NAMALWA (cell line): Measurements from ENCODE around the gene TNRC6B.
"Not testable (repeated sequence)": the region's sequence is repeated elsewhere in the genome, so short reads cannot be mapped to it uniquely, and the experiment has no call there.

Experiments
- DNase-seq: peaks from one replicate; pipeline ENCODE4 v3.0.0-alpha.2; 2015; ENCODE audit warnings: low spot score

The TNRC6B gene

DNA sequence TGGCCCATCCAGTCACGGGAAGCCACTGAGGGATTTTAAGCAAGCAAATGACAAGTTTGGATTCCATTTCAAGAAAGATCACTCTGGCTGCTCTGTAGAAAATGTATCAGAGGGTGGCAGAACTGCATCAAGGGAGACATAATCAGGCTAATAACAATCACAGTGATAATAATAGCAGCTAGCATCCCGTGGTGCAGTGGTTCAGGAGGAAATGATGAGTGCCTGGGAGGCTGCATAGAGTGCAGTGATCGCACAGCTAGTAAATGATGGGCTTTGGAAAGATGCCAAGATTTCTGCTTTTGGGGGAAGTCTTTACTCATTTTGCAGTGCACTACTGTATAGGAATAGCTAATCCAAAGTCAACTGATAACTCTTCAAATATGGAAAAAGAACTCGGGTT, 35.8 kb downstream of the TNRC6B start:
- peak; percentile 20 for DNase-seq

DNA sequence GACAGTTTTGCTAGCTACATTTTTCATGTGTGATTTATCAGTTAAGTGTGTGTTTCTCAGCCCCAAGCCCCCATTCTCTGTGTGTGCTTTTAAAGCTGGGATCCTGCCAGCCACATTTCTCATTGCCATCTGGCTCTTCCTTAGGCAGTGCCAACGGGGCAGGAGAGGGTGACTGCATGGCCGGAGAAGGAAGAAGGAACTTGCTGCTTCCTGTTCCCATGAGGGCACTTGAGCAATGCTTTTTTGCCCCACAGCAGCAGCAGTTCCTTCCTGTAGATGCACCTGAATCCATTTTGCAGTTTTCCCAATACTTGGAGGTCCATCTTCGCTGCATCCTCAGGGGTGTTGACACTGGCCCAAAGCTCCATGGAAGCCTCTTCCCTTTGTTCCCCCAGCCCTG, 37.5 kb downstream of the TNRC6B start:
- peak; percentile 35 for DNase-seq

DNA sequence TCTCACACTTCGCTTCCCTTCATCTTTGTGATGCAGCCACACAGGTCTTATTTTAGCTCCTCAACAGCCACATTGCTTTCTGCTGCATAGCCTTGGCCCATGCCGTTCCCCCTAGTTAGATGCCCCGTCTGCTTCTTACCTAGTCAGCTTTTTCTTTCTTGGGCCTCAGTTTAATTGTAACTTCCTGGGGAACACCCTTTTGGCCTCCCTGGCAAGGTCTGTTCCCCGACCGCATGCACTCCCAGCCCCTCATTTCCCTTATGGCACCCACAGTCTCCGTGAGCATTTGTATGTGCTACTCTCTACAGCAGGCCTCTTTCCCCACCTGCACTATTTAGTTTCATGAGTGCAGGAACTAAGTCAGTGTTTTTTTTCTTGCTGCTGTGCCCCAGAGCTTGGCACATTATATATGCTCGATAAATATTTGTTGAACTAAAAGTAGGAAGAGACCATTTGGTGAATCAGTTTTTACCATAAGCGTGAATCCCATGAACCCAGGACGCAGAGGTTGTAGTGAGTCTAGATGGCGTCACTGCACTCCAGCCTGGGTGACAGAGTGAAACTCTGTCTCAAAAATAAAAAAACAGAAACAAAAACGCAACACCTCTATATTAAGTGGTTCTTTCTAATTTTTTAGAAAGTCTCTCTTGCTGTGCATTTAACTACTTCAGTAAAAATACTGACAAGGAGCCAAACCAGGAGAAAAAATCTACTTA, 38.5 kb downstream of the TNRC6B start:
- DNase-seq, result peak; percentile 58

DNA sequence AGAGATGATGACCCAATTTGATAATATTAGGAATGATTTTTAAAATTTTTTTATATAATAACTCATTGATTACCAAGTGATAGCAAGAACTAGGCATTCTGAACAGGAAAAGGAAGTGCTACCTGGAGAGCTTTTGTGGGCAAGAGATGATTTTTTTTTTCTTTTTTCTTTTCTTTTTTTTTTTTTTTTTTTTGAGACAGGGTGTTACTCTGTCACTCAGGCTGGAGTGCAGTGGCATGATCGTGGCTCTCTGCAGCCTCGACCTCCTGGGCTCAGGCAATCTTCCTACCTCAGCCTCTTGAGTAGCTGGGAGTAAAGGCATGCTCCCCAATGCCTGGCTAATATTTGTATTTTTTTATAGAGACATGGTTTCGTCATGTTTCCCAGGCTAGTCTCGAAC, 40.4 kb downstream of the TNRC6B start:
- DNase-seq, result no peak

DNA sequence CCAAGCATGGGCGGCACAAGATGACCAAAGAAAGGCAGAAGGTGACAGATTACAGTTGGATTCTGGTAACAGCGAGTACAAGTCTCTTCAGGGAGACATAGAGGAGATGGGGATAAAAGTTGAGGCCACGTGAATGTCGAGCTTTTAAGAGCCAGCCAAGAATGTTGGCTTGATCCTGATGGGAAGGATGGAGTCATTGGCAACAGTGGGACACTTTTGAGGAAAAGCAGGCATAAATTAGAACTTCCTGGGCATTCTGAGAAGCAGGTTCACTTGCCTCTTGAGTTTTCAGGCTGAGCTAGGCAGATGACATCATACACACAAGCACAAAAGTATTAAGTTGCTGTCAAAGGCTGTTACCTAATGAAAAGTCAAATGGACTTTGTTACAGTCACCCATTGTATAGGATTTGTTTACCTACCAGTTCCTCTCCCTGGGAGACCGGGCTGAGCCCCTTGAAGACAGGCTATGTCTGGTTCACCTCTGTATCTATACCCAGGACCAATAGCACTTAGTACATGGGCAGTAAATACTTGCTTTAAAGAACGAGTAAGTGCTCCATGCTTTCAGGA, 41.1 kb downstream of the TNRC6B start:
- DNase-seq, result no peak

DNA sequence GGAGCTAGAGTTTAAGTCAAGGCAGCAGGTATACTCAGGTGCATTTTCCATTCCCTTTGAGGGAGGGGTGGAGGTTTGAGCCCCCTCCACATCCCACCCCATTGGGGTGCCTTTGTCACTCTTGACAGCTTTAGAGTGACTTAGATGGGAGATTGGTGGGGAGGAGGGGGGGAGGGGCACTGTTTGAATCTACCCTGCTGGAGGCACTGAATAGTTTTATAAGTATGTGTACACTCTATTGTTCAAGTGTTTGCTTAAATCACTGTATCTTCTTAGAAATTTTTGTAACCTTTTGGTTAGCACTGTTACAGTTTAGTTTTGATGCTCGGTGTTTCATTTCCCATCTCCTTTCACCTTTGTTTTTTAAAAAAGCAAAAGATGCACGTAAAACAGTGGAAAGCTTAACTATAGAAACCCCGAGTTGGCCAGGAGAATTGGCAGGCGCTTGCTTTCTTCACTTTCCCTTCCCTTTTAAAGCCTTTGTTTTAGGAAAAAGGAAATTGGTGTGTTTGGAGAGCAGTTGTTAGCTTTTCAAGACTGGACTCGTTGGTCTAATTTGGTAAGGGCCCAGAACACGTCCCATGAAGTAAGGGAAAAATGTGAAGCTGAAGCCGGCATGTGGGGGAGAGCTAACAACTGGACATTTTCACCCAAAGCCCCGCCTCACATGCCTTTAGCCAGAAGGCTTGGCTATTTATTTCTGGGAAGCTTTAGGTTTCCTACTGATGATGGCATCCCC, 42.8 kb downstream of the TNRC6B start:
- no peak for DNase-seq

DNA sequence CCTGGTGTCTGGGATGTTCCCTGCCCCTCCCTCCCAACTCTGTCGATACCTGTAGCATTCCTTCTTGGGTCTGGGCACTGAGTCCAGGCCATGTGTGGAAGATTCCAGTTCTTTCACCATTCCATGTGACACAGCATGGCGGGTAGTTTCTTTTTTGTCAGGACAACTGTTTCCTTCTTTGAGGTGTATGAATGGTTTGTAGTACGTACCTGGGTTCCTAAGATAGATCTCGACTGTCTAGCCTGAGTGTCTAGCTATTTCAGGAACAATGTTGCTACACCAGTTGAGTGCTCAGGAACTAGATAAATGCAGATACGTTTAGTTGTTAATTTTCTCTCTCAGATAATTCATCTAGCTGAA, 43.3 kb downstream of the TNRC6B start:
- no peak for DNase-seq

DNA sequence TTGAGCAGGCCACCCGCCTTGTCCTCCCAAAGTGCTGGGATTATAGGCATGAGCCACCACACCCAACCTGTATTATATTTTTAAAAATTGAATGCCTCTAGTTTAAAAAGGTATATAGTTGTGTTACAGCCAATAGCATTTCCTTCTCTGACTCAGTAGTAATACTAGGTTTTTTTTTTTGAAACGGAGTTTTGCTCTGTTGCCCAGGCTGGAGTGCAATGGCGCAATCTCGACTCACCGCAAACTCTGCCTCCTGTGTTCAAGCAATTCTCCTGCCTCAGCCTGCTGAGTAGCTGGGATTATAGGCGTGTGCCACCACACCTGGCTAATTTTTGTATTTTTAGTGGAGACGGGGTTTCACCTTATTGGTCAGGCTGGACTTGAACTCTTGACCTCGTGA, 45.3 kb downstream of the TNRC6B start:
- not testable (repeated sequence) for DNase-seq

DNA sequence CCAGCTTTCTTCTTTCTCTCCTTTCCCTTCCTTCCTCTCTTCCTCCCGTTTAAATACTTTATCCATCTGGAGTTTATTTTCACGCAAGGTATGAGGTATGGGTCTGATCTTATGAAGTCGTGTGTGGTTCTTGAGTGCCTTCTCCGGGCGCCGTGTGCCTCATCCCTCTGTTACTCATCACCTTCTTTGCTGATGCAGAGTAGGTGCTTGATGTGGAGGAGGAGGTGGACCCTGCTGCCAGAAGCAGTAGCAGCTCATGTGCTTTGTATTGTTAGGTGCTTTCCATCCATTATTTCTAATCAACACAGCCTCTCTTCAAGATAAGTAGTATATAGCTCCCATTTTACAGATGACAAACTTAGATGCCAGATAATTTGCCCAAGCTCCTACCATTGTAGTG, 47.0 kb downstream of the TNRC6B start:
- DNase-seq, result no peak

DNA sequence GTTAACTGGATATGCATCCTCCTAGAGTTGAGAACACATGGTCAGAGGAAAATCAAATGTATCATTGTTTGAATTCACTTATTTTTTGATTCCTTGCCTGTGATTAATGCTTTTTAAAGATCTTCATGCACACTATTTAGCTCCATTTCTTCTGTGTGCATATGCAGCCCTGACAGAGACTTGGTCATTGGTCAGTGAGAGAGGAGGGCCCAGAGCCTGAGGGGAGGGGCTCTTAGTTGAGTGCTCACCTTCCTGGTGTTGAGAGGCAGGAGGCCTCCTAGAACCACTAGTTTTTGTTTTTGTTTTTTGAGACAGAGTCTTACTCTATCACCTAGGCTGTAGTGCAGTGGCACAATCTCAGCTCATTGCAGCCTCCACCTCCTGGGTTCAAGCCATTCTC, 48.9 kb downstream of the TNRC6B start:
- no peak for DNase-seq

DNA sequence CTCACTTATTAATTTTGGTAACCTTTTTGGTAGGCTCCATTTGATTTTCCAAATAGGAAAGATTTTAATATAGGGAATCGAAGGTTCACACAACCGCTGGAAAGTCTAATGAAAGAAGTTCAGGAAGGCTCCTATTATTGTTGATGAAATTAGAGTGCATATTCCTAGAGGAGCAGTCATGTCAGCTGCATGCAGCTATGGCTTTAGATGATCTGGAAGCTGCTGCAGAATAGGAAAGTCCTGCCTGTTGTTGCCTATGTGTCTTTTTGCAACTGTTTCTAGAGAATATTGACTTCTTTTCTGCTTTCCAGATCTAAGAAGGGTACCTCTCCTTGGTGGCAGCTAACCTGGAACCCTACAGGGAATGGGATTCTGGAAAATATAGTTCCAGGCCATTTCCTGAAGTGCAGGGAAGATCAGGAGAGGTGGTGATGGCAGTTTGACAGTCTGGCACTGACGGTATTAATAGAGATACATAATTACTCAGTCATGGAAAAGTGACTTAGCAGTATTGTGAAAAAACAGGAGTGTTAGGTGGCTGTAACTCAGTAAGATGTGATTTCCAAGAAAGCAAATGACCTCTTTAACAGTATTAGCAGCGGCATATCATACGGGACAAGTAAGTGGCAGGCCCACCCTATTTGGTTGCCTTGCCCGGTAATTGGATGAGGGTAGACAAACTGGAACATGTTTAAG, 54.0 kb downstream of the TNRC6B start:
- no peak for DNase-seq

DNA sequence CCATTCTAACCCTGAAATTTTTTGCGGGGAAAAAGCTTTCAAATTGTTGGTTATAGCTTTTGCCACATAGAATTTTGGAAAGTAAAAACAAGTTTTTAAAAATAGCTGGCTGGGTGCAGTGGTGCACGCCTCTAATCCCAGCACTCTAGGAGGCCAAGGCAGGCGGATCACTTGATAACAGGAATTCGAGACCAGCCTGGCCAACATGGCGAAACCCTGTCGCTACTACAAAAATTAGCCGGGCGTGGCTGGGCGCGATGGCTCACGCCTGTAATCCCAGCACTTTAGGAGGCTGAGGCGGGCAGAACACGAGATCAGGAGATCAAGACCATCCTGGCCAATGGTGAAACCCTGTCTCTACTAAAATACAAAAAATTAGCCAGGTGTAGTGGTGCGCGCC, 54.9 kb downstream of the TNRC6B start:
- no peak for DNase-seq

DNA sequence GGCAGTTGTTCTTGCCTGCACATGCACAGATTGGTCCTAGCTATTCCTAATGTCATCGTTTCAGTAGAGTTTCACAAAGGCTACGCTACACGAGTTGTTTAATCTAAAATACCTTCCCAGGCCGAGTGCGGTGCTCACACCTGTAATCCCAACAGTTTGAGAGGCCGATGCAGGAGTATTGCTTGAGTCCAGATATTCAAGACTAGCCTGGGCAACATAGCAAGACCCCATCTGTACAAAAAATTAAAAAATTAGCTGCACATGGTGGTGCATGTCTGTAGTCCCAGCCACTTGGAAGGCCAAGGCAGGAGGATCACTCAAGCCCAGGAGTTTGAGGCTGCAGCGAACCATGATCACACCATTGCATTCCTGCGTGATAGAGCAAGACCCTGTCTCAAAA, 56.2 kb downstream of the TNRC6B start:
- no peak for DNase-seq

DNA sequence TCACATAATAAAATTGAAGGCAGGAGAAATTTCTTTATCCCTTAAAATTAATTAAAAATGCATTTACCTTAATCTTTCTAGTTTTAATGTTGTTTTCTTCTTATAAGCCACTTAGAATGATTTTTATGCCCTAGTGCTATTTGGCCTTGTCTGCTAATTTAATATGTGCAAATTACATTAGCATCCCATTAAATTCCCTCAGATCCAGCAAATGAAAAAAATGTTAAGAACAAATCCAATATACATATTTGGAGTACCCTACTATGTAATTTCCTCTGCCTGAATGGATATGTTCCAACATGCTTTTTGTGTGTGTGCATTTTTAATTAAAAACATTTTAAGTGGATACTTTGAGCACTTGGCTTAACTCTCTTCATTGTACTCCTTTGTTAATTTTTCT, 56.9 kb downstream of the TNRC6B start:
- DNase-seq, result no peak

DNA sequence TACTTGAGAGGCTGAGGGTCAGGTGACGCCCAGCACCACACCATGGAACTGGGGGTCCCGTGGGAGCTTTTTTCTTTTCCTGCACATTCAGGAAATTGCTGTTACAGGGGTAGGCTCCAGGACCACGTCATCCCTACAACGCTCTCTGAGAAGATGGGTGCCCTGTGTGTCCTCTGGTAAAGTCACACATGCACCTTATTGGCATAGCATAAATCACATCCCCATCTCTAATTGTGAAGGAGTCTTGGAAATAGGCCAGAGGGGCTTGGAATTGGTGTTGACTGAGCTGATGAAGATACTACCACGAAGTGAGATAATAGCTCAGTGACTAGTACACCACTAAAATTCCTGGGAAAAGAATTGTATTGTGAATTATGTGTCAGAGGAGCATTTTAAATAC, 57.6 kb downstream of the TNRC6B start:
- DNase-seq, result no peak

DNA sequence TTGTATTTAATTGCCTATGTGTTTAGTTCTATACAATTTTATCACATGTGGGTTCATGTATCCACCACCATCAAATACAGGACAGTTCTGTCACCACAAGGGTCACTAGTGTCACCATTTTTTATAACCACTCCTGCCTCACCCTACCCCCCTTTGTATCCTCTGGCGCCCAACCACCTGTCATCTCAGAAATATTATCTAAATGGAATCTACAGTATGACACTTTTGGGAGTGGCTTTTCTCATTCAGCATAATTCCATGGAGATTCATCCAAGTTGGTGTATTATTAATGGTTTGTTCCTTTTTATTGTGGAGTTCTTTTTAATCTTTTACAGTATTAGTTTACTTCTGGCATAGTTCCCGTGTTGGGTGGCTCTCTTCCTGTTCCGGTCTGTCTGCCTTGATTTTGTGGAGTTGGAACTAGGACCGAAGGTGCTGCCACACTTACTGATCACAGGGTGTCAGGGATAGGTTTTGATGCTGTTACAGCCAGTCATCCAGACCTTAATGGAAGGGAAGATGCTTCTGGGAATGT, 58.5 kb downstream of the TNRC6B start:
- no peak for DNase-seq

DNA sequence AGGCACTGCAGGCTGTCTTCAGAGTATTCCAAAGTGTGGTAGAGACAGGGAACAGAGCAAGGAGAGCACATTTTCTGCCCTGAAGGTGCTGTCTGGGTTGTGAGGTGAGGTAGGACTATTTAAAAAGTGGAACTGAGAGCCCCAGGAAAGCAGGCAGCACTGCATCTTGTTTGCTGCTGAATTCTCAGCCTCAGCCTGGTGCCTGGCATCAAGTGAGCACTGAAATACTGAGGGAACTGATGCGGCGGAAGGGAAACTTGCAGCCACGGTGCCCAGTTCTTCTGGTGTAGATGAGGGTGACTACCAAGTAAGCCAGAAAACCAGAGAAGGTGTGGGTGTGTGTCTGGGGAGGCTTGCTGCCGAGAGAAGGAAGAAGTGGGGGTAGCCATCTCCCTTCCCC, 59.5 kb downstream of the TNRC6B start:
- DNase-seq, result no peak

DNA sequence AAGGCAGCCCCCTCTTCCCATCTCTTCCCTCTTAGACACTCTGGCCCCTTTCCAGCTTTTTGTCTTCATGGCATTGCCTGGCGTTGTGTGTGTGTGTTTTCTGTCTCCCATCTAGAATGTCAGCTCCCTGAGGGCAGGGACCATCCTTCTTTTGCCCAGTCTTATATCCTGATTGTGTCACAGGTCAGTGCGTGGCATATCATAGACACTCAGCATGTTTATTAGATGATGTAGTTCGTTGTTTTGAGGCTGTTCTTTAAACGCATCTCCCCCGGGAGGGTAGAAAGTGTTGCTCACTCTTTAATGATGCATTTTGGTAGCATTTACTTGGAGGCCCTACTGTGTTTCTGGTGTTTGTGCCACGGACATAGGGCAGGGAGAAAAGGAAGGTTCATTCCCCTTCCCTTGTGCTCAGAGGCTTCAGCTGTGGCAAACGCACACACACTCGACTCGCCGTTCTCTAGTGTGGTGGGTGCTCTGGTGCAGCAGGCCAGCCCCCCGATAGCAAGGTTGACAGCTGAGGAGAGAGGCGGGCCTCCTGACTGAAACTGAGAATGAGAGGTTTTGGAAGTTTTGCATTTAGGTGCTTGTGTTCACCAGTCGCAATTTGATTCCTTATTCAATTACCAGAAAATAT, 60.2 kb downstream of the TNRC6B start:
- no peak for DNase-seq

DNA sequence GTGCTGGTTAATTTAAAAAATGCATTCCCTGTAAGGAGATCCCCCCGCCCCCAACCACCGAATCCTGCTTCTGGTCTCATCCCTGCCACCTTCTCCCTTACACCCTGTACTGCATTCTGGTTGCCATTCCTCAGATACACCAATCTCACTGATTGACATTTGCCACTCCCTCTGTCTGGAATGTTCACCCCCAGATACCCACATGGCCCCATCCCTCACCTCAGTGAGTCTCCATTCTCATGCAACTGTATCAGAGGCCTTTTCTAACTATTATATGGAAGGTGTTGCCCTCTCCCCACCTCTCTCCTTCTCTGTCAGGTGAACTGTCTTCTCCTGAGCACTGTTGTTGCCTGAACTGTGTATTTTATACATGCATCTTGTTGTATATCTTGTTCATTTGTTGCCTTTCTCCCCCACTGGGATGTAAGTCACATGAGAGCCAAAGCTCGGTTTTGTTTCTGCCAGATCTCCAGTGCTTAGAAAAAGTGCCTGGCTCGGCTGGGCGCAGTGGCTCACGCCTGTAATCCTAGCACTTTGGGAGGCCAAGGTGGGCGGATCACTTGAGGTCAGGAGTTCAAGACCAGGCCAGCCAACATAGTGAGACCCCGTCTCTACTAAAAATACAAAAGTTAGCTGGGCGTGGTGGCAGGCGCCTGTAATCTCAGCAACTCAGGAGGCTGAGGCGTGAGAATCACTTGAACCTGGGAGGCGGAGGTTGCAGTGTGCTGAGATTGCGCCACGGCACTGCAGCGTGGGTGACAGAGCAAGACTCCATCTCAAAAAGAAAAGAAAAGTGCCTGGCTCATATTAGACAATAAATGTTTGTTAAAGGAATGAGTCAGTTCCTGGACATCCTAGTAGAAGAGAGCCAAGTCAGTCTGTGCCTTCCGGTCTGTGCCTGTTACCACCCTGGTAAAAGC, 61.0 kb downstream of the TNRC6B start:
- no peak for DNase-seq

DNA sequence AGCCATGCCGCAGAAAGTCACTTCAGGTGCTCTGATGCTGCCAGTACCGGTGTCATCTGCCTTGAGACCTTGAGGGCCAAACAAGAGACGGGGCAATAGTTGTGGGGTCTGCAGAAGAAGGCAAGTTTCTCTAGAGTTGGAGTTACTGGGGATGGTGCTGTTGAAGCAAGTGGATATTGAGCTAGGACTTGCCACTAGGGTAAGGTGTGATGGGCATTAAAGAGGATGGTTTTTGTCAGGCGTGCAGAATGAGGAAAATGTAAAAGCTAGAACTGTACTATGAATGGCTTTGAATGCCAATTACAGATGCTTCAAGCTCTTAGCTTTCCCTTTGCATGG, 61.6 kb downstream of the TNRC6B start:
- no peak for DNase-seq

DNA sequence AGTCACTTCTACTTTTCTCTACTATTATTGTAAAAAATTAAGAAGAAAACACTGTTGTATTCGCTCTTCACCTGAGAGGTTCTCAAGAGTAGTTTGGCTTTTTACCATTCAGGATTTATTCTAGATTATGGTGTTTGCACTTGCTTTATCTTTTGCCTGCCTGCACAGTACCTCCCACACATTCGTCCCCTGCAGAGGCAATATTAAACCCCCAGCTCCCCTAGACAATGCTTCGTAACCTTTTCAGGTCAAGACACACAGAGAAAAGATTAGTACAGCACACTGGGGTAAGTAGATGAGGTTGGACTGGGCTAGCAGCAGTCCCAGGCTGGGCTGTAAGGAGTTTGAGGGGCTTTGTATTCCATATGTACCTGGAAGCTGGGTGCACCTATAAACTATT, 62.4 kb downstream of the TNRC6B start:
- no peak for DNase-seq
